GM23338 (cell line): ENCODE measurements around the gene CPNE7.

Experiments used
- CREB1 ChIP-seq: fragments of 250-450 bp; sonication (Bioruptor Pico); IDR thresholded peaks from 2 replicates; pipeline ENCODE4 v1.5.0; 2020; ENCODE audit warnings: low read depth, mild to moderate bottlenecking, moderate library complexity
- CTCF ChIP-seq, 2 experiments: fragments of 200-600 bp in 1 of 2; sonication (generic) in 1 of 2; conservative IDR thresholded peaks; 2 replicates each; pipeline versions ENCODE4 v1.5.1 to v1.6.1; 2016 to 2017; ENCODE audit warnings: antibody characterized with exemption in 2 of 2, low read depth in 2 of 2, mild to moderate bottlenecking in 2 of 2, moderate library complexity in 1 of 2
- ETS1 ChIP-seq: IDR thresholded peaks from 2 replicates; pipeline ENCODE4 v1.6.1; 2016; ENCODE audit warnings: antibody characterized with exemption
- EZH2 ChIP-seq: fragments of 200-600 bp; sonication (generic); IDR thresholded peaks from one replicate; pipeline ENCODE4 v1.8.0; 2017; ENCODE audit warnings: antibody characterized with exemption, mild to moderate bottlenecking, low read depth; ENCODE audit not compliant: unreplicated experiment
- EZH2phosphoT487 ChIP-seq: fragments of 200-600 bp; sonication (generic); IDR thresholded peaks from one replicate; pipeline ENCODE4 v1.8.1; 2018; ENCODE audit warnings: antibody characterized with exemption; ENCODE audit not compliant: unreplicated experiment
- JUNB ChIP-seq: IDR thresholded peaks from one replicate; pipeline ENCODE4 v1.6.1; 2016; ENCODE audit warnings: antibody characterized with exemption; ENCODE audit not compliant: unreplicated experiment
- NANOG ChIP-seq: IDR thresholded peaks from 2 replicates; pipeline ENCODE4 v1.6.1; 2016; ENCODE audit warnings: antibody characterized with exemption, borderline replicate concordance
- POLR2AphosphoS5 ChIP-seq: IDR thresholded peaks from 2 replicates; pipeline ENCODE4 v1.6.1; 2016; ENCODE audit warnings: antibody characterized with exemption, low read depth
- REST ChIP-seq: IDR thresholded peaks from one replicate; pipeline ENCODE4 v1.6.1; 2018; ENCODE audit warnings: antibody characterized with exemption; ENCODE audit not compliant: unreplicated experiment
- STAT1 ChIP-seq: IDR thresholded peaks from one replicate; pipeline ENCODE4 v1.6.1; 2016; ENCODE audit warnings: antibody characterized with exemption; ENCODE audit not compliant: unreplicated experiment
- ZNF114 ChIP-seq: fragments of 250-450 bp; sonication (Bioruptor Pico); IDR thresholded peaks from 2 replicates; pipeline ENCODE4 v1.5.0; 2020; ENCODE audit warnings: mild to moderate bottlenecking, moderate library complexity
- ZNF331 ChIP-seq: fragments of 250-450 bp; sonication (Bioruptor Pico); IDR thresholded peaks from 2 replicates; pipeline ENCODE4 v1.5.0; 2020; ENCODE audit warnings: low read depth, mild to moderate bottlenecking, moderate library complexity
- ZNF462 ChIP-seq: fragments of 250-450 bp; sonication (Bioruptor Pico); IDR thresholded peaks from 2 replicates; pipeline ENCODE4 v1.5.0; 2020; ENCODE audit warnings: mild to moderate bottlenecking, moderate library complexity

DNA sequence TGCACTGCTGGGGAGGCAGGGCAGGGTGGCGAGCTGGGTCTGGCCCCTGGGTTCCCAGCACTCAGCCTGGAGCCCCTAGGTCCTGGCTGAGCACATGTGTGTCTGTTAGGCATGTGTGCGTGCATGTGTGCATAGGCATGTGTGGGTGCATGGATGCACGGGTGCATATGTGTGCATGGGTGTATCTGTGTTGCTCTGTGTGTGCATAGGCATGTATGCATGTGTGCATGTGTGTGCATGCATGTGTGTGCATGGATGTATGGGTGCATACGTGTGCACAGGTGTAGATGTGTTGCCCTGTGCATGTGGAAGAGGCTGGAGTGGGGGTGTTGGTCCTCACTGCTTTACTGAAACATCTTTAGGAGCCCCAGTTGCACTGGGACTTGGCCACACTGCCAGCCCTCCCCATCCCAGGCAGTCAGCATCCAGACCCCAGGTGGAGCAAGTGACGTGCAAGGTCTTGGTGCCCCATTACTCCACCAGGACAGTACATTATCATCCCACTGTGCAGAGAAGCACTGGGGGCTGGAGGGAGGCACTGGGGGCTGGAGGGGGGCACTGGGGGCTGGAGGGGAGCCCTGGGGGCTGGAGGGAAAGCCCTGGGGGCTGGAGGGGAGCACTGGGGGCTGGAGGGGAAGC, 27.5 kb downstream of the CPNE7 start:
- TF ChIP-seq CTCF (conservative IDR thresholded peaks at IDR 0.05; ENCODE audit: low read depth in 2 of 2) (no peak), POLR2AphosphoS5 (no peak), EZH2phosphoT487 (no peak), REST (no peak), EZH2 (no peak), CREB1 (CRISPR knock-in tag) (no peak), ETS1 (no peak), NANOG (no peak), JUNB (no peak), ZNF331 (no peak), ZNF462 (no peak), ZNF114 (CRISPR knock-in tag) (no peak), STAT1 (no peak)
